ENCODE data around the gene FOXJ1.

DNA sequence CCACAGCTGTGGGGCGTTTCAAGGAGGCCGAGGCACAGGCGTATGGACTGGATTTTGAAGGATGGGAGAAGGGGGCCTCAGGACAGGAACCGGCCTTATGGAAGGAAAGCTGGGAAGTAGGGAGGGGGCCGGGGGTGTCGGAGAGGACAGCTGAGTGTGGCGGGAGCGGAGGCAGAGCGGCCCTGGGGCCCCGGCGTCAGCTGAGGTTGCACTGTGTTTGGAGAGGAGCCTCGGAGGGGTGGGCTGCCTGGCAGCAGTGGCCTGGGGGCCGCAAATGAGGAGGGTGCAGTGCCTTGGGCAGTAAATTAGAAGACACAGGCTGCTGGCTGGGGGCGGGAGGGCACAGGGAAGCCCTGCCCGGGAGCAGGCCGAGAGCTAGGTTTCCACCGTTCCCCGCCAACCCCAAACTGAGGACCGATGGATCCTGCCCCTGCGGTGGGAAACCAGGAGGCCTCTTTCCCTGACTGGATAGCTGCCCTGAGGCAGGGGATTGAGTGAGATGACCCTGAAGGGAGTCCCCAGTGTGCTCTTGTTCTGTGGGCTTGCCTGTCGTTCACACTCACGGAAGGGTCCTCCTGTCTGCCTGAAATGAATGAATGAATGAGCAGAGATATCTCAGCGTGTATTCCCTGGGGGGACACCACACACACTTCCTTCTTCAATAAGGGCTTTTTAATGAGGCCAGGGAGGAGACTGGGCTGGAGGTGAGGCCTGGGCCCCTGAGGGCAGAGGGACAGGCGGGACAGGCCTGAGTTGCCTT is 18.4 kb downstream of the FOXJ1 start:
- TF ChIP-seq, protein P1, sequence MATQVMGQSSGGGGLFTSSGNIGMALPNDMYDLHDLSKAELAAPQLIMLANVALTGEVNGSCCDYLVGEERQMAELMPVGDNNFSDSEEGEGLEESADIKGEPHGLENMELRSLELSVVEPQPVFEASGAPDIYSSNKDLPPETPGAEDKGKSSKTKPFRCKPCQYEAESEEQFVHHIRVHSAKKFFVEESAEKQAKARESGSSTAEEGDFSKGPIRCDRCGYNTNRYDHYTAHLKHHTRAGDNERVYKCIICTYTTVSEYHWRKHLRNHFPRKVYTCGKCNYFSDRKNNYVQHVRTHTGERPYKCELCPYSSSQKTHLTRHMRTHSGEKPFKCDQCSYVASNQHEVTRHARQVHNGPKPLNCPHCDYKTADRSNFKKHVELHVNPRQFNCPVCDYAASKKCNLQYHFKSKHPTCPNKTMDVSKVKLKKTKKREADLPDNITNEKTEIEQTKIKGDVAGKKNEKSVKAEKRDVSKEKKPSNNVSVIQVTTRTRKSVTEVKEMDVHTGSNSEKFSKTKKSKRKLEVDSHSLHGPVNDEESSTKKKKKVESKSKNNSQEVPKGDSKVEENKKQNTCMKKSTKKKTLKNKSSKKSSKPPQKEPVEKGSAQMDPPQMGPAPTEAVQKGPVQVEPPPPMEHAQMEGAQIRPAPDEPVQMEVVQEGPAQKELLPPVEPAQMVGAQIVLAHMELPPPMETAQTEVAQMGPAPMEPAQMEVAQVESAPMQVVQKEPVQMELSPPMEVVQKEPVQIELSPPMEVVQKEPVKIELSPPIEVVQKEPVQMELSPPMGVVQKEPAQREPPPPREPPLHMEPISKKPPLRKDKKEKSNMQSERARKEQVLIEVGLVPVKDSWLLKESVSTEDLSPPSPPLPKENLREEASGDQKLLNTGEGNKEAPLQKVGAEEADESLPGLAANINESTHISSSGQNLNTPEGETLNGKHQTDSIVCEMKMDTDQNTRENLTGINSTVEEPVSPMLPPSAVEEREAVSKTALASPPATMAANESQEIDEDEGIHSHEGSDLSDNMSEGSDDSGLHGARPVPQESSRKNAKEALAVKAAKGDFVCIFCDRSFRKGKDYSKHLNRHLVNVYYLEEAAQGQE (IDR thresholded peaks at IDR 0.05; ENCODE audit: insufficient read depth in 1 of 2, low read depth in 2 of 2, low read length in 2 of 2), result no peak
- TF ChIP-seq TAF1 (IDR thresholded peaks at IDR 0.05; ENCODE audit: borderline replicate concordance, insufficient read depth, low read length) (no peak), POLR2AphosphoS5 (IDR thresholded peaks at IDR 0.05; ENCODE audit: low read depth, low read length) (no peak)

Measured in PFSK-1 (cell line).